ENCODE results near the gene SPCS3.

Gene SPCS3

DNA sequence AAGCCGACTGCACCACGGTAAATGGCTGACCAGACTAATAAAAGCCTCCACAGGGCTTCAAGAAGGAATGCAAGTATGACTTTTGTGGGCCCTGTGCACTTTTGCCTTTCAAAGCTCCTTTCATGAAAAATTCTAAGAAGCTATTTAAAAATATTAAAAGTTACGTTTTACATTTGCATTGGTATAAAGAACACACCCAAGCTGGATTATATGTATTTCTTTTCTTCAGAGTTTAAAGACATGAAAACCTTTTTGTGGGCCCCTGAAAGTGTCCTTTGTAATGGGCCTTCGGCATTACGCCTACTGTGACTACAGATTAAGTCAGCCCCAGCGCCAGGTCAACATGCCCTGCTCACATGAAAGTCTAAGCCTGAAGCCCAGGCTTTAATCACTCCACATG, 30.2 kb upstream of the SPCS3 start:
- WGBS, 2 donors (ENCODE audit: extremely low coverage in 2 of 2, insufficient read length in 2 of 2, insufficient replicate concordance in 1 of 2), result no CpG with 5 or more reads among the region's 6 CpGs
- peaks cover 0 to 2% of the 10 kb centered on the region in 2 donors for H3K4me1 ChIP-seq (ENCODE audit: control insufficient read depth in 2 of 2, insufficient read depth in 1 of 2, low read depth in 1 of 2, low read length in 2 of 2)
- H3K9ac ChIP-seq (ENCODE audit: low read depth, low read length, poor library complexity), result no peak overlapping the region
- no peak overlapping the region for H3K4me2 ChIP-seq (ENCODE audit: insufficient read depth, low read length, poor library complexity, severe bottlenecking)
- peak overlapping the region; percentile 31 for H2AFZ ChIP-seq (ENCODE audit: low read length)
- H4K8ac ChIP-seq (ENCODE audit: low read depth, low read length), result no peak overlapping the region
- H3K14ac ChIP-seq (ENCODE audit: low read length), result no peak overlapping the region
- H2AK5ac ChIP-seq (ENCODE audit: low read depth, low read length), result no peak overlapping the region
- no peak overlapping the region for H3K4me3 ChIP-seq (ENCODE audit: low read length in 2 of 2)
- H3K36me3 ChIP-seq (replicated peaks in 1 of 2; ENCODE audit: control insufficient read depth in 2 of 2, insufficient read depth in 2 of 2, low read length in 2 of 2), result no peaks in the 10 kb centered on the region
- no peaks in the 10 kb centered on the region for H3K79me1 ChIP-seq (ENCODE audit: low read depth, low read length)
- H2BK120ac ChIP-seq (ENCODE audit: low read depth, low read length), result no peak overlapping the region
- no peak overlapping the region for H2BK15ac ChIP-seq (ENCODE audit: low read length)
- no peak overlapping the region for H2BK5ac ChIP-seq (ENCODE audit: low read length)
- no peak overlapping the region for H3K23ac ChIP-seq (ENCODE audit: low read depth, low read length, poor library complexity)
- H3K9me3 ChIP-seq (replicated peaks in 1 of 2; ENCODE audit: control insufficient read depth in 2 of 2, insufficient read depth in 1 of 2, low read depth in 1 of 2, low read length in 2 of 2), result no peaks in the 10 kb centered on the region
- no peaks in the 10 kb centered on the region for H3K27me3 ChIP-seq (ENCODE audit: control insufficient read depth in 3 of 3, insufficient read depth in 3 of 3, low read depth in 1 of 3, low read length in 3 of 3)
- H3K4ac ChIP-seq (ENCODE audit: low read length), result no peak overlapping the region
- H2BK12ac ChIP-seq (ENCODE audit: low read length), result no peak overlapping the region
- no peak overlapping the region for H3K18ac ChIP-seq (ENCODE audit: low read length)
- no peak overlapping the region for H4K91ac ChIP-seq (ENCODE audit: low read depth, low read length, poor library complexity)
- no peak overlapping the region for H3K27ac ChIP-seq (replicated peaks; ENCODE audit: low read length)
- no peak for DNase-seq (ENCODE audit: low spot score)

DNA sequence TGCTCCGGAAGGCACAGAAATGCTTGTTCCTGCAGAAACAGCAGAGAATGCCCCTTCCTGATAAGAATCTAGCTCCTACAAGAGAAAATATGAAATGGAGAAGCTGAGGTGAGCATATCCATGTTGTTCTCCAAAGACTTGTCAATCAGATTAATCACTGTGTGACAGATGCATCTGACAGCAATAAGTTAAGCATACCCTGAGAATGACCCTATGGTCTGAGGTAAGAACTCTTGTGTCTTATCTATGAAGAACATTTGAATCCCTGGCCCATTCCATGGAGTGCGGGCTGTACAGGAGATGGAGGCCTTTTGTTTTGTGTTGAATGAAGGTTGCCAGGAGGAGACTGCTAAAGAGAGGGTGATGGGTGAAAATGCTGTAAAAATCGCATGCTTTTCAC, 29.2 kb upstream of the SPCS3 start:
- Histone ChIP-seq H2BK5ac (ENCODE audit: low read length) (no peak overlapping the region), H3K4me1 (ENCODE audit: control insufficient read depth in 2 of 2, insufficient read depth in 1 of 2, low read depth in 1 of 2, low read length in 2 of 2) (peaks cover 0 to 2% of the 10 kb centered on the region in 2 donors), H2BK120ac (ENCODE audit: low read depth, low read length) (no peak overlapping the region), H3K14ac (ENCODE audit: low read length) (no peak overlapping the region), H3K27ac (replicated peaks; ENCODE audit: low read length) (no peak overlapping the region), H3K4me2 (ENCODE audit: insufficient read depth, low read length, poor library complexity, severe bottlenecking) (no peak overlapping the region), H3K9me3 (replicated peaks in 1 of 2; ENCODE audit: control insufficient read depth in 2 of 2, insufficient read depth in 1 of 2, low read depth in 1 of 2, low read length in 2 of 2) (no peaks in the 10 kb centered on the region), H2BK15ac (ENCODE audit: low read length) (no peak overlapping the region), H3K4me3 (ENCODE audit: low read length in 2 of 2) (no peak overlapping the region), H4K8ac (ENCODE audit: low read depth, low read length) (no peak overlapping the region), H3K27me3 (ENCODE audit: control insufficient read depth in 3 of 3, insufficient read depth in 3 of 3, low read depth in 1 of 3, low read length in 3 of 3) (no peaks in the 10 kb centered on the region), H3K79me1 (ENCODE audit: low read depth, low read length) (no peaks in the 10 kb centered on the region), H4K91ac (ENCODE audit: low read depth, low read length, poor library complexity) (no peak overlapping the region), H3K9ac (ENCODE audit: low read depth, low read length, poor library complexity) (no peak overlapping the region), H3K23ac (ENCODE audit: low read depth, low read length, poor library complexity) (no peak overlapping the region), H2BK12ac (ENCODE audit: low read length) (no peak overlapping the region), H3K18ac (ENCODE audit: low read length) (no peak overlapping the region), H3K36me3 (replicated peaks in 1 of 2; ENCODE audit: control insufficient read depth in 2 of 2, insufficient read depth in 2 of 2, low read length in 2 of 2) (no peaks in the 10 kb centered on the region), H3K4ac (ENCODE audit: low read length) (no peak overlapping the region), H2AK5ac (ENCODE audit: low read depth, low read length) (no peak overlapping the region), H2AFZ (ENCODE audit: low read length) (peak overlapping the region; percentile 36)
- no CpG with 5 or more reads among the region's 3 CpGs for WGBS, 2 donors (ENCODE audit: extremely low coverage in 2 of 2, insufficient read length in 2 of 2, insufficient replicate concordance in 1 of 2)
- DNase-seq (ENCODE audit: low spot score), result no peak

DNA sequence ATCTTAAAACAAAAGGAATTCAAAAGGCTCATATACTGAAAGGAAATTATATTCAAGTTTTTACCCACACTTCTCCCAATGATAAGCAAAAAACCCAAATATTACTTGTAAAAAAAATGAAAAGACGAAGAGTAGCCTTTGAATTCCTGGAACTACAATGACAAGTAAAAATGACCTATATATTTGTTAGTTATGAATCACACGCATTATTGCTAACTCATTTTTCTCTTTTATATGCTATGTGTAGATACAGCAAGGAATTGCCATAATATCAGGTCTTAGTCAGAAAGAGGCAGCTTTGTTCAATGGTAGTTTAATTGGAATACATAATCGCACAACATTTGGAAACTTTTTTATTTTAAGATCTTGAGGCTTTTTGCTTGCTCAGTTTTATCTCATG, 28.0 kb upstream of the SPCS3 start:
- Histone ChIP-seq H2BK15ac (ENCODE audit: low read length) (no peak overlapping the region), H2AFZ (ENCODE audit: low read length) (no peak overlapping the region), H2BK120ac (ENCODE audit: low read depth, low read length) (no peak overlapping the region), H3K18ac (ENCODE audit: low read length) (no peak overlapping the region), H3K14ac (ENCODE audit: low read length) (no peak overlapping the region), H3K27me3 (ENCODE audit: control insufficient read depth in 3 of 3, insufficient read depth in 3 of 3, low read depth in 1 of 3, low read length in 3 of 3) (no peaks in the 10 kb centered on the region), H3K36me3 (replicated peaks in 1 of 2; ENCODE audit: control insufficient read depth in 2 of 2, insufficient read depth in 2 of 2, low read length in 2 of 2) (no peaks in the 10 kb centered on the region), H2BK5ac (ENCODE audit: low read length) (no peak overlapping the region), H3K27ac (replicated peaks; ENCODE audit: low read length) (no peak overlapping the region), H2BK12ac (ENCODE audit: low read length) (no peak overlapping the region), H2AK5ac (ENCODE audit: low read depth, low read length) (no peak overlapping the region), H4K91ac (ENCODE audit: low read depth, low read length, poor library complexity) (no peak overlapping the region), H3K23ac (ENCODE audit: low read depth, low read length, poor library complexity) (no peak overlapping the region), H3K4me3 (ENCODE audit: low read length in 2 of 2) (no peak overlapping the region), H3K4me1 (ENCODE audit: control insufficient read depth in 2 of 2, insufficient read depth in 1 of 2, low read depth in 1 of 2, low read length in 2 of 2) (peaks cover 0 to 4% of the 10 kb centered on the region in 2 donors), H3K4me2 (ENCODE audit: insufficient read depth, low read length, poor library complexity, severe bottlenecking) (no peak overlapping the region), H4K8ac (ENCODE audit: low read depth, low read length) (no peak overlapping the region), H3K79me1 (ENCODE audit: low read depth, low read length) (no peaks in the 10 kb centered on the region), H3K9ac (ENCODE audit: low read depth, low read length, poor library complexity) (no peak overlapping the region), H3K9me3 (replicated peaks in 1 of 2; ENCODE audit: control insufficient read depth in 2 of 2, insufficient read depth in 1 of 2, low read depth in 1 of 2, low read length in 2 of 2) (no peaks in the 10 kb centered on the region), H3K4ac (ENCODE audit: low read length) (no peak overlapping the region)
- DNase-seq (ENCODE audit: low spot score), result no peak
- no CpG with 5 or more reads among the region's 3 CpGs for WGBS, 2 donors (ENCODE audit: extremely low coverage in 2 of 2, insufficient read length in 2 of 2, insufficient replicate concordance in 1 of 2)

DNA sequence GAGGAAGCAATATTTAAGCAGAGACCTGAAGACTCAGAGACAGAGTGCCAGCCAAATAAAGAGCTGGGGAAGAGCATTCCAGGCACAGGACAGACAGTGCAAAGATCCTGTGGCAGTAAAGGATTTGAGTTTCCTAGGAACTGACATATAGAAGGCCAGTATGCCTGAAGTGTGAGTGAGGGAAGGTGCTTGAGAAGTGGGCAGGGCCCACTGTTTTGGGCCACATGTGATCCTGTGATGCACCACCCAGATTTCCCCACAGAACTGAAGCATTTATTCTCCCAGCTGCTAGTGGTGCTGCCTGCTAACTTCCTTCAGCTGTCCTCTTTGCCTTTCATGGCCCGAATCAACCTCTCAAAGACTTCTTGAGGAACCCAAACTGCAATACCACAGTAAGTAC, 26.8 kb upstream of the SPCS3 start:
- Histone ChIP-seq H3K18ac (ENCODE audit: low read length) (no peak overlapping the region), H2BK15ac (ENCODE audit: low read length) (no peak overlapping the region), H3K14ac (ENCODE audit: low read length) (no peak overlapping the region), H3K23ac (ENCODE audit: low read depth, low read length, poor library complexity) (no peak overlapping the region), H4K91ac (ENCODE audit: low read depth, low read length, poor library complexity) (no peak overlapping the region), H3K4me2 (ENCODE audit: insufficient read depth, low read length, poor library complexity, severe bottlenecking) (no peak overlapping the region), H3K9me3 (replicated peaks in 1 of 2; ENCODE audit: control insufficient read depth in 2 of 2, insufficient read depth in 1 of 2, low read depth in 1 of 2, low read length in 2 of 2) (no peaks in the 10 kb centered on the region), H2AK5ac (ENCODE audit: low read depth, low read length) (no peak overlapping the region), H2BK120ac (ENCODE audit: low read depth, low read length) (no peak overlapping the region), H3K27ac (replicated peaks; ENCODE audit: low read length) (no peak overlapping the region), H3K9ac (ENCODE audit: low read depth, low read length, poor library complexity) (no peak overlapping the region), H3K4me1 (ENCODE audit: control insufficient read depth in 2 of 2, insufficient read depth in 1 of 2, low read depth in 1 of 2, low read length in 2 of 2) (peaks cover 0 to 4% of the 10 kb centered on the region in 2 donors), H3K27me3 (ENCODE audit: control insufficient read depth in 3 of 3, insufficient read depth in 3 of 3, low read depth in 1 of 3, low read length in 3 of 3) (no peaks in the 10 kb centered on the region), H3K4ac (ENCODE audit: low read length) (no peak overlapping the region), H2BK5ac (ENCODE audit: low read length) (no peak overlapping the region), H3K36me3 (replicated peaks in 1 of 2; ENCODE audit: control insufficient read depth in 2 of 2, insufficient read depth in 2 of 2, low read length in 2 of 2) (no peaks in the 10 kb centered on the region), H2AFZ (ENCODE audit: low read length) (no peak overlapping the region), H2BK12ac (ENCODE audit: low read length) (no peak overlapping the region), H3K79me1 (ENCODE audit: low read depth, low read length) (no peaks in the 10 kb centered on the region), H3K4me3 (ENCODE audit: low read length in 2 of 2) (no peak overlapping the region), H4K8ac (ENCODE audit: low read depth, low read length) (no peak overlapping the region)
- DNase-seq (ENCODE audit: low spot score), result no peak
- no CpG with 5 or more reads among the region's 1 CpG for WGBS, 2 donors (ENCODE audit: extremely low coverage in 2 of 2, insufficient read length in 2 of 2, insufficient replicate concordance in 1 of 2)
